GM18499 (cell line): ENCODE measurements around the gene TNFRSF17.

Experiments
- ATAC-seq: cut with Tn5 transposase; IDR thresholded peaks from one replicate; pipeline ENCODE4 v1.9.1; 2021; ENCODE audit warnings: moderate number of reproducible peaks; ENCODE audit not compliant: insufficient read depth, unreplicated experiment

Gene TNFRSF17

GRCh38 chr16:11996433-11997330, 31.7 kb downstream of the TNFRSF17 start:
- no peak for ATAC-seq

DNA sequence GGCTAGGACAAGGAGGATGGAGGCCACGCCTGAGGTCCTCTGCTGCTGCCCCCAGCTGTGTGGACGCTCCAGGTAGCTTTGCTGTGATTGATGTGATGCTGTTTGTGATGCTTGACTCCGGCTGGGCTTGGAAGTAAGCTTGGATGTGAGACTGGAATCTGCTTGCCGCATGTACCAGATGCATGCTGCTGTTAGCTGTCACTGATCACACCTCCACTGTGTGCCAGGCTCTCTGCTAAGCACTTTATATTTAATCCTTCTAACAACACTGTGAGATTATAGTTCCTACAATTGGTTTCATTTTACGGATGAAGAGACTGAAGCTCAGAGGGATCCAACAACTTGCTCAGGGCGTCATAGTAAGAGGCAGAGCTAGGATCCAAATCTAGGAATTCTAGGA, 35.0 kb downstream of the TNFRSF17 start:
- ATAC-seq: no peak

- no peak for ATAC-seq
Observed at GRCh38 chr16:12002447-12003006, 37.5 kb downstream of the TNFRSF17 start.

DNA sequence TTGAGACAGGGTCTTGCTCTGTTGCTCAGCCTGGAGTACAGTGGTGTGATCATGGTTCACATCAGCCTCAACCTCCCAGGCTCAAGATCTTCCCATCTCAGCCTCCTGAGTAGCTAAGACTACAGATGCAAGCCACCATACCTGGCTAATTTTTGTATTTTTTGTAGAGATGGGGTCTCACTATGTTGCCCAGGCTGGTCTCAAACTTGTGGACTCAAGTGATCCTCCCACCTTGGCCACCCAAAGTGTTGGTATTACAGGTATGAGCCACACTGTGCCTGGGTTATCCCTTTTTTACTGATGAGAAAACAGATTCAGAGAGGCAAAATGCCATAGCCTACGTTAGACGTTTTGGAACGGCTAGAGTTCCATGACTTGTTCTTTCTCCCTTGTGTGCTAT, 41.6 kb downstream of the TNFRSF17 start:
- ATAC-seq: no peak

DNA sequence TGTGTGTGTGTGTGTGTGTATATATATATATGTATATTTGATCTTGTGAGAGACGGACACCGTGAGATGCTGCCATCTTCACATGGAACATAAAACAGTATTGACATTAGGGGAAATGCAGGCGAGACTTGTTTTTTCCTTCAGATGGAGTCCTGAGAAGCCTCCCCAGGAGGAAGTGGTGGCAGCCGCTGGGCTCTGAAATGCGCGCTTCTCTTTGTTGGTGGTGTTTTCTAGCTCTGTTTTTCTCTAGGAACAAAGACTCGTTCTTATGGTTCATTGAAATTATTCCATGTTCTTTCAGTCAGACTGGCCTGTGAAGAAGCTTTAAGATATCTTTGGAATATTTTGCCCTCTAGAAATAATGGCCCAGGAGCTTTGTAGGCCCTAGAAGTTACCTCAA, 44.5 kb downstream of the TNFRSF17 start:
- no peak for ATAC-seq

- no peak for ATAC-seq
Observed at GRCh38 chr16:12009922-12010321, 44.9 kb downstream of the TNFRSF17 start.

DNA sequence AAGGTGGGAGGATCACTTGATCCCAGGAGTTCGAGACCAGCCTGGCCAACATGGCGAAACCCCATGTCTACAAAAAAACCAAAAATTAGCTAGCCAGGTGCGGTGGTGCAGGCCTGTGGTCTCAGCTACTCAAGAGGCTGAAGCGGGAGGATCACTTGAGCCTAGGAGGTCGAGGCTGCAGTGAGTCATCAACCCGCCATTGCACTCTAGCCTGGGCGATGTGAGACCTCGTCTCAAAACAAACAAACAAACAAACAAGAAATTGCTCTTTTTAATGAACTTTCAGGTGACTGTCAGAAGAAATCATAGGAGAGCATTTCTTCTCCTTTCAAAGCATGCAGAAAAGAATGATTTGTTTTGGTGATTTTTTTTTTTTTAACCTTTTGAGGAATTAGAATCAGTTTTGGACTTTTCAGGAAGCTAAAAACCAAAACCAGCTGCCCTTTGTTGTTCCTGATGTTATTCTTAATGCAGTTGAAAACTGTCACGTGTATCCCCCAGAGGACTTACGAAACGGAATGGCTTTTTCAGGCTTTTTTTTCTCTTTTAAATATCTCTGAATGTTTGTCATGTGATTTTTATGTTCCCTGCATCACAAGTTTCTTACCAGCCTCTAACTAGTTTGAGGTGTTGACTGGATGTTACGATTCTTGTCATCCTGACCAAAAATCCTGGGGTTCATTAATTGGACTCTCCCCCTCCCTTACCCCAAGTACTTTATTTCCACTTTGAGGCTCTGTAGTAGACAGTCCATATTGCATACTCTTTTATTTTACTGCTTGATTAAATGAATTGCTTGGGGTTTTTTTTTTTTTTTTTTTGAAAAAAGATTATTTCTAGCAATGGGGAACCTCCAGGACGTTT, 45.6 kb downstream of the TNFRSF17 start:
- ATAC-seq: no peak

GRCh38 chr16:12011565-12011964, 46.6 kb downstream of the TNFRSF17 start:
- no peak for ATAC-seq

DNA sequence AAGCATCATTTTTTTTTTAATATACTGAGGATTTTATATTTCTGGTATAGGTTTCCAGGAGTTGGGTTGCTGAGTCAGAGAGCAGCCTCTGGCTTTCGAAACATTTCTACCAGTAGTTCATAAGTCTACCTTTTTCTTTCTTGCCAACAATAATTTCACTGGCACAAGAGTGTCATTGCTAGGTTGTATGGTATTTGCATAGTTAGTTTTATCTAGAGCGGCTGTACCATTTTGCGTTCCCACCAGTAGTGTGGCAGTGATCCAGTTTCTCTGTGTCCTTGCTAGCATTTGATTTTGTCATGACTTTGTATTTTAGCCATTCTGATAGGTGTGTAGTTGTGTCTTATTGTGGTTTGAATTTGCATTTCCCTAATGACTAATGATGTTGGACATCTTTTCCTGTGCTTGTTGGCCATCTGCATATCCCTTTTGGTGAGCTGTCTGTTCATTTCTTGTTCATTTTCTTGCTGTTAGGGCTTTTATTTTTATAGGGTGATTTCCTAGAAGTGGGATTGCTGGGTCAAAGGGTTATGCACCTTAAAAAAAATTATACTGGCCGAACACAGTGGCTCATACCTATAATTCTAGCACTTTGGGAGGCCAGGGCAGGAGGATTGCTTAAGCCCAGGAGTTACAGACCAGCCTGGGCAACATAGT, 51.4 kb downstream of the TNFRSF17 start:
- no peak for ATAC-seq

DNA sequence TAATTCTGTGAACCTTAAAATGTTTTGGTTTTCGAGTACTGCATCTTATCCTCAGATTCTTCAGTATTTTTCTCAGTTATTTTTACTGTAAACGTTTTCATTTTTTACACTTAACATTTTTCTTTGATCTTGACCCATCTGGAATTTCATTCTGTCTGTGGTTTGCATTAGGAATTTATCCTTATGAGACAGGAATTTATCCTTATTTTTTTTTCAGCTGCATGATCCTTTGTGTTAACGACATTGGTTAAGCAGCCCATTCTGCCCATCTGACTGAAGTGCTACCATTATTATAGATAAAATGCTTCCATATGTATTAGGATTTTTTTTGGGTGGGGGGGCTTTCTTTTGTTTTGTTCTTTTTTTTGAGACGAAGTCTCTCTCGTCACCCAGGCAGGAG, 52.5 kb downstream of the TNFRSF17 start:
- ATAC-seq: no peak
